Ectodermal cell (in vitro differentiated cells): ENCODE data around the gene GEMIN4.

Experiments used
- H3K27ac ChIP-seq: 2 replicates; pipeline ENCODE4 v1.7.0; 2013; ENCODE audit warnings: mild to moderate bottlenecking, low read depth, low read length; ENCODE audit not compliant: insufficient read depth, poor library complexity, severe bottlenecking
- H3K27me3 ChIP-seq: 2 replicates; pipeline ENCODE4 v1.7.0; 2013; ENCODE audit warnings: mild to moderate bottlenecking, low read length; ENCODE audit not compliant: insufficient read depth, control insufficient read depth, poor library complexity, severe bottlenecking
- H3K36me3 ChIP-seq: one replicate; pipeline ENCODE4 v1.7.0; 2013; ENCODE audit warnings: low read length; ENCODE audit not compliant: control insufficient read depth, insufficient read depth
- H3K4me1 ChIP-seq: one replicate; pipeline ENCODE4 v1.7.0; 2013; ENCODE audit warnings: low read length; ENCODE audit not compliant: control insufficient read depth, insufficient read depth
- H3K4me3 ChIP-seq: 2 replicates; pipeline ENCODE4 v1.7.0; 2013; ENCODE audit warnings: low read depth, low read length, control low read depth; ENCODE audit not compliant: insufficient read depth
- H3K9me3 ChIP-seq: 2 replicates; pipeline ENCODE4 v1.7.0; 2013; ENCODE audit warnings: mild to moderate bottlenecking, low read length, moderate library complexity; ENCODE audit not compliant: control insufficient read depth
- WGBS, 2 experiments: methylation state at CpG; one replicate each; pipeline ENCODE4 v1.1.7; 2013; ENCODE audit warnings: missing lambda C conversion rate in 2 of 2; 5-methylcytosine and 5-hydroxymethylcytosine counted together

The GEMIN4 gene

DNA sequence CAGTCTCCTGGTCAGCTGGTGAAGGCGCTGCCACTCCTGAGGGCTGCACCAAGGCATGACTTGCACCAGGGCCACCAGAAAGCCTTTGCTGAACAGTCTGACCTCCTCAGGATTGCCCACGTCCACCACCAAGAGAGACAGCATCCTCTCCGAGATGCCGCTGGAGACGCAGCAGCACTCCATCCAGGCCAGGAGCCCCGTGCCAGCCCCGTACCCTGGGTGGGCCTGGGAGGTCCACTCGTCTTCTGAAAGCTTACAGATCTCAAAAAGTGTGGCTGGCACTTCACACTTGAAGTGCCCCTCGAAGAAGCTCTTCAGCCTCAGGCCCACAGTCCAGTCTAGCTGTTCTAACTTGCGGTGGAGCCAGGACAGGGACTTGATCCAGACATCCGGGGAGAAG is 6.7 kb downstream of the GEMIN4 start:
- no peaks in the 10 kb centered on the region for H3K27me3 ChIP-seq
- peaks cover 62% of the 10 kb centered on the region for H3K36me3 ChIP-seq
- H3K27ac ChIP-seq = no peak overlapping the region
- no peak overlapping the region for H3K4me3 ChIP-seq
- no peaks in the 10 kb centered on the region for H3K9me3 ChIP-seq
- H3K4me1 ChIP-seq = no peaks in the 10 kb centered on the region
- WGBS, 2 experiments = 96% methylated on average over 11 of the region's 11 CpGs

DNA sequence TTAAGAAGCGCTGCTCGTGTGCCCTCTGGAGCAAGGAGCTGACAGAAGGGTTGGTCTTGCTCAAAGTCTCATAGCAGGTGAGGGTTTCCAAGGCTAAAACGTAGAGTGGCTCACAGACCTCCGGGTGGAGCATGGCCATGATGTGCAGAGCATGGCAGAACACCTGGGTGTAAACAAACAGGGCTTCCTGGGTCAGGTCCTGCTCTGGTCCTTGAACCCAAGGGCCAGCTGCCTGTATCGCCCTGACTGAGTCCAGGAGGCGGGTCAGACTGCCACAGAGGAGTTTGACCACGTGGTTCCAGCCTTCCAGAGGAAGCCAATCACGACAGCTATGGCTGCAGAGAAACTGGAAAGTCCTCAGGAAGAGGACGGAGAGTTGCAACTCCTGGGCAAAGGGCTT is 7.1 kb downstream of the GEMIN4 start:
- Histone ChIP-seq H3K9me3 (no peaks in the 10 kb centered on the region), H3K27me3 (no peaks in the 10 kb centered on the region), H3K4me3 (no peak overlapping the region), H3K4me1 (no peaks in the 10 kb centered on the region), H3K36me3 (peaks cover 63% of the 10 kb centered on the region), H3K27ac (no peak overlapping the region)
- WGBS, 2 experiments = 82 to 83% methylated on average over 9 of the region's 9 CpGs

DNA sequence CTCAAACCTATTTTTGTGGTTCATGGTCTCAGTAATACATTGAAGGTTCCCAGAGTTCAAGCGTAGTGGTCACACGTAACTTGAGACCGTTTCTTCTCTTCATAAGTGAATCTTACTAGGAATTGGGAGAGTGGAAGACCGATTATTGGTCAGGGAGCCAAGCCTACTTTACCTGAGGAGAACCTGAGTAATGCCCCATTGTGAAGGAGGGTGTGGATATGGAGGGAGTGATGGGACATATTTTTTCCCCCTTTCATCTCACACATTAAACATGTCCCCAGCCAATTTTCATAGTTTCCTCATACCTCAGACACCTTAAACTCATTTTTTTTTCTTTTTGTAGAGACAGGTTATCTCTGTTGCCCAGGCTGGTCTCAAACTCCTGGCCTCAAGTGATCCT is 8.9 kb downstream of the GEMIN4 start:
- peaks cover 62% of the 10 kb centered on the region for H3K36me3 ChIP-seq
- no peak overlapping the region for H3K4me3 ChIP-seq
- H3K4me1 ChIP-seq = no peaks in the 10 kb centered on the region
- WGBS, 2 experiments = 97 to 98% methylated on average over 4 of the region's 4 CpGs
- no peaks in the 10 kb centered on the region for H3K27me3 ChIP-seq
- no peaks in the 10 kb centered on the region for H3K9me3 ChIP-seq
- H3K27ac ChIP-seq = no peak overlapping the region

DNA sequence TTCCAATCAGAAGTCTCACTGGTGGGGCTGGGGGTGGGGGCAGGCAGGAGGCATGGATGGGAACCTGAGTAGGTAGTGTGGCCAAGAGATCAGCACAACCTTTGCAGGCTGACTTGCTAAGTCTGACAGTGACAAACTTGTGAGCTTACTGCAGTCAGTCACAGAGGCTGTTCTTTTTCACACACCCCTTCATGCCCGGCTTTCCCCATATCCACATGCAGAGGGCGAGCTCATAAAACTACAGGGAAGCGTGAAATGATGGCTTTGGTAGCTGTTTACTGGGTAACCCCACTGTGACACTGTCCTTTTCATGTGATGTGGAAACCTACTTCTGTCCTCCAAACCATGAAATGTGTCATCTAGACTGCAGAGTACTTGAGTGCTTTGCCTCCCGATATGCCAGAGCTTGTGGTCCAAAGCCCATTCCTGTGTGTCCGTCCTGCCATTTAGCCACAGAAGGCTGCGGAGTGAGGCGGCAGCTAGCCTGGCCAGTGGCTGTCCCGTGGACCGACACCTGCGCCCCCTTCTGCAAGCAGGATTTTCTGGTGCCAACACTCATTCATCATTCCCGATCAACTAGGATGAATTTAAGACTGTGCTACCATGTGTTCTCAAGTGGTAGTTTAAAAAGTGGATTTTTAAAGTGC is 9.8 kb downstream of the GEMIN4 start:
- H3K27me3 ChIP-seq = no peaks in the 10 kb centered on the region
- peaks cover 54% of the 10 kb centered on the region for H3K36me3 ChIP-seq
- no peaks in the 10 kb centered on the region for H3K4me1 ChIP-seq
- H3K27ac ChIP-seq = no peak overlapping the region
- H3K4me3 ChIP-seq = no peak overlapping the region
- WGBS, 2 experiments = 89 to 91% methylated on average over 11 of the region's 11 CpGs
- H3K9me3 ChIP-seq = no peaks in the 10 kb centered on the region

DNA sequence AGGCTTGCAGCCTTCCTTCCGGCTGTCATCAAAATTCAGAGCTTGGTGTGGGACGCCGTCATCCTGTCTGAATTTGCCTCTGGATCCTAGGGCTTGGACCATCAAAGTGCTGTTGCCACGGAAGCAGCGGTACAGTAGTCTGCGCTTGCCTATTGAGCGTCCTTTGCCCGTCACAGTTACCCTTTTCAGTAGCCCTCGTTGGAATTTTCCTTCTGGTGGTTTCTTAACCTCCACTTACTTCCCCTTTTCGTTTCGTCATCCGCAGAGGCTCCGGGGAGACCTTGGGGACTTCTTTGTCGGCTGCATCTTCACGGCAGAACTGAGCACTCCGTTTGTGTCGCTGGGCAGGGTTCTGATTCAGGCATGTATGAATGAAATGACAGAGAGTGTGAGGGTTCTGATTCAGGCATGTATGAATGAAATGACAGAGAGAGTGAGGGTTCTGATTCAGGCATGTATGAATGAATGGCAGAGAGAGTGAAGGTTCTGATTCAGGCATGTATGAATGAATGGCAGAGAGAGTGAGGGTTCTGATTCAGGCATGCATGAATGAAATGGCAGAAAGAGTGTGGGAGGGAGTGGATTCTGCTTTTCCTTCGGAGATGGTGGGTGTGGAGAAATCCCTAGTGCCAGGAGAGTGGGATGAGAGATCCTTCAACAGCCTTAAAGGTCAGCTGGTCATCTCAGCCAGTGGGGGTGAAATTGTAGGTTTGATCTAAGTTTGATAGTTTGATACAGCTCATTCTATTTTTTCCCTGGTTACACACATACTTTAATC is 11.6 kb downstream of the GEMIN4 start:
- Histone ChIP-seq H3K36me3 (peaks cover 43% of the 10 kb centered on the region), H3K27me3 (no peaks in the 10 kb centered on the region), H3K4me1 (no peaks in the 10 kb centered on the region), H3K4me3 (no peak overlapping the region), H3K27ac (no peak overlapping the region), H3K9me3 (no peaks in the 10 kb centered on the region)
- WGBS, 2 experiments = 92 to 93% methylated on average over 18 of the region's 18 CpGs

DNA sequence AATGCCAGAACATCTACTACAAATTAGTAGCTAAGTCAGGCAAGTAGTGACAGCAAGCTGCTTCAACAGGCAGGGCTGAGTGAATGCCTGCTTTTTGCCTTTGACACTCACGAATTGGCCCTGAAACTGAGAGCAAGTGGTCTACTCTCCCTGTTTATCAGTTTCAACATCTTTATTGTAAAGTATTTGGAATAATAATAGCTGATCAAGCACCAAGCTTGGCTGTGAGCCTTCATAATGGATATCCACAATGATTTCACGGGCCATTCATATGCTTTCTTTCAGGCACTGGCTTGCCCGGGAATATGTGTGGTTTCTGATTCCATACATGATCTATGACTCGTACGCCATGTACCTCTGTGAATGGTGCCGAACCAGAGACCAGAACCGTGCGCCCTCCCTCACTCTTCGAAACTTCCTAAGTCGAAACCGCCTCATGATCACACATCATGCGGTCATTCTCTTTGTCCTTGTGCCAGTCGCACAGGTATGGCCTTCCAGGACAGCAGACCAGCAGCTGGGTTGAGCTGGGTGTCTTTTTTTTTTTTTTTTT is 14.4 kb downstream of the GEMIN4 start:
- H3K36me3 ChIP-seq = peaks cover 30% of the 10 kb centered on the region
- no peaks in the 10 kb centered on the region for H3K27me3 ChIP-seq
- WGBS, 2 experiments = 96% methylated on average over 13 of the region's 13 CpGs
- H3K4me3 ChIP-seq = no peak overlapping the region
- peaks cover 8% of the 10 kb centered on the region for H3K4me1 ChIP-seq
- H3K27ac ChIP-seq = no peak overlapping the region
- H3K9me3 ChIP-seq = no peaks in the 10 kb centered on the region

DNA sequence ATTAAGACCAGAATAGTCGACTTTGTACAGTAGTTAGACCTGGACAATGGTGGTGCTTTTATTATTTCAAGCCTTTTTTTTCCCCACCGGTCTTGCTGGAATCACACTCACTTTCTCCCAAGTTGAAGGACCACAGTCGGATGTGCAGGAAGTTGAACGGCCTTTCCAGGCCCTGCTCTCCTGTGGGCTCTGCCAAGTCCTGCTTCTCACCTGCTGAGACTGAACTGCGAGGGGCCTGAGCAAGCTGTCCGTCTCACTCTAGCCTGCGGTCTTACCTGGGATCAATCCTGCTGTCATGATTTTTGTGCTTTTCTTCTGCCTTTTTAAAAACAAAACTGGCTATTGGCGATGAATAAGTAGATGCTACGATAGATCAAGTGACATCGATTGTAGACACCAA is 18.3 kb downstream of the GEMIN4 start:
- Histone ChIP-seq H3K36me3 (peaks cover 14% of the 10 kb centered on the region), H3K9me3 (no peaks in the 10 kb centered on the region), H3K27me3 (no peaks in the 10 kb centered on the region), H3K27ac (no peak overlapping the region), H3K4me3 (peak overlapping the region; percentile 85), H3K4me1 (peaks cover 8% of the 10 kb centered on the region)
- WGBS, 2 experiments = 87% methylated on average over 10 of the region's 10 CpGs

DNA sequence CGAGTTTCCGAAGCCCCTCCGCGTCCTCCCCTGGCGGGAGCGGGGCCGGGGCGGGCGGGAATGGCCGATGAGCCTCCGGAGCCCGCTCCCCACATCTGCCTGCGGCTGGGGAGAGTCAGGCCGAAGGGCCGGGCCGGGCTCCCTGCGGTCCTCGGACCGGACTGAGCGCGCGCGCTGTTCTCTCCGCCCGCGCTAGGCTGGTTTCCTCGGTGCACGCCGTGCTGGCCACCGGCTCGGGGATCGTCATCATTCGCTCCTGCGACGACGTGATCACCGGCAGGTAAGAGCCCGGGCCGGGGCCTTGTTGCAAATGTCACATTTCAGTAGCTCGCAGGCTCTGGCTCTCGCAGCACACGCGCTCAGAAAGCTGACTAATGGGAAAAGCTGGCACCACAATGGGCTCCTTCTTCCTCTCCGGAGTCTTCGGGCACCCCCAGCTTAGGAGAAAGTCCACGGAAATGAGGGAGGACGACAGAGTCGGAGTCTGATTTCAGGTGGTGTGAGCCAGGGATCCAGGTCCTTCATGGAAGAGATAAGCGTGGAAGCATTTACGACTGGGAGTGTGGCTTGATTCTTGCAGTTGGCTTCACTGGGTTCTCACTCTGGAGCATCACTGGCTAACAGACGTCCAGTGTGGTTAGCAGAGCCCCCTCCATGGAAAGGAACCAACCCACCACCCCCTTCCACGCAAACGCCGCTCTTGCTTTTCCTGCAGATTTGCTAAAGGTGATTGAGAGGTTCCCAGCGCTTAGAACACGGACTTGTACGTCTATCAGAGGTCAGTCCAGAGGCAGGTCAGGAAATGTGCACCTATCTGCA is 19.0 kb downstream of the GEMIN4 start:
- H3K27me3 ChIP-seq = no peaks in the 10 kb centered on the region
- 10% methylated on average over 57 of the region's 57 CpGs for WGBS, 2 experiments
- peak overlapping the region; percentile 85 for H3K4me3 ChIP-seq
- H3K9me3 ChIP-seq = no peaks in the 10 kb centered on the region
- H3K27ac ChIP-seq = no peak overlapping the region
- H3K4me1 ChIP-seq = peaks cover 8% of the 10 kb centered on the region
- H3K36me3 ChIP-seq = peaks cover 10% of the 10 kb centered on the region

DNA sequence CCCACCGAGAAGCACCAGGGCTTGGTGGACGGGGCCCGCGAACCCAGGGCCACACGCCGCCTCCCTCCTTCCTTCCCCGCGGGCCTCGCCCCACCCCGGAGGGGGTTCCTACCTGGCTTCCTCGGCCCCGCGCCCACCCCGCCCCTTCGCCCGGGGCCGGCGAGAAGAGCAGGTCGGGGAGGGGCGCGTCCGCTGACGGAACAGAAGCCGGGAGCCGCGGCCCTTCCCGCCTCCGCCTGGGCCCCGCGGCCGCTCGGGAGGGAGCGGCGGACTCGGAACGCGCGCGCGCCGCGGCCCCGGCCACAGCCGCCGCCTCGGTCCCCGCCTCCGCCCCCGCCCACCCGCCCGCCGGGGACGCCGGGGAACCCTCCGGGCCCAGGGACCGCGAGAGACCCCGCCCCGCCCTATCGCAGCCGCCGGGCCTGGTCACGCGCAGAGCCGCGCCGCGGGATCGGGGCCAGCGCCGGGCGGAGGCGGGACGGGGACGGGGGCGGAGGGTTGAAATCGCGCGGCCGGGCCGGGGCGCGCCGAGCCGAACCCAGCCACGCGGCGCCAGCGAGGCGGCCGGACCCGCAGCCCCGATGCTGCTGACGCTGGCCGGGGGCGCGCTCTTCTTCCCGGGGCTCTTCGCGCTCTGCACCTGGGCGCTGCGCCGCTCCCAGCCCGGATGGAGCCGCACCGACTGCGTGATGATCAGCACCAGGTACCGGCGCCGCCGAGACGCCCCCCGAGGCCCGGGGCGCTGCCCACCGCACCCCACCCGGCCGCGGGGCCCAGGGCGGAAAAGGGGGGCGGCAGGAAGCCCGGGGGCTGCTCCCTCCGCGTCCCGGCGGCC is 19.8 kb downstream of the GEMIN4 start, which contains the start of gene TLCD3A:
Gene TLCD3A, plus strand, starts transcription at position 530 of the 835 bp plus-strand sequence. Its CDS starts 52 bp downstream, at position 582.
- peak within 1 kb of the TSS; percentile 85 for H3K4me3 ChIP-seq
- 0% methylated on average over 126 of the region's 126 CpGs for WGBS, 2 experiments
- H3K27ac ChIP-seq = no peak within 1 kb of the TSS
- no peaks in the 10 kb centered on the region for H3K9me3 ChIP-seq
- H3K36me3 ChIP-seq = peaks cover 10% of the 10 kb centered on the region
- no peaks in the 10 kb centered on the region for H3K27me3 ChIP-seq
- peaks cover 8% of the 10 kb centered on the region for H3K4me1 ChIP-seq
